Stimulated activated CD4-positive, alpha-beta T cell treated with anti-CD3 and anti-CD28 coated beads, TNF-alpha, amount 100 ng/mL, for 48 hours (primary cell): Measurements from ENCODE around the gene APOL1.
"Not testable (repeated sequence)": the region's sequence is repeated elsewhere in the genome, so short reads cannot be mapped to it uniquely, and the experiment has no call there.

Experiments
- DNase-seq, 3 donors: peaks; one replicate each; pipeline ENCODE4 v3.0.0-alpha.2; 2020; ENCODE audit warnings: low read depth in 3 of 3

APOL1 gene

DNA sequence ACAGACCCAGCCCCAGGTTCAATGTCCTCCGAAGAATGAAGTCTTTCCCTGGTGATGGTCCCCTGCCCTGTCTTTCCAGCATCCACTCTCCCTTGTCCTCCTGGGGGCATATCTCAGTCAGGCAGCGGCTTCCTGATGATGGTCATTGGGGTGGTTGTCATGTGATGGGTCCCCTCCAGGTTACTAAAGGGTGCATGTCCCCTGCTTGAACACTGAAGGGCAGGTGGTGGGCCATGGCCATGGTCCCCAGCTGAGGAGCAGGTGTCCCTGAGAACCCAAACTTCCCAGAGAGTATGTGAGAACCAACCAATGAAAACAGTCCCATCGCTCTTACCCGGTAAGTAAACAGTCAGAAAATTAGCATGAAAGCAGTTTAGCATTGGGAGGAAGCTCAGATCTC lies 14.1 kb downstream of the APOL1 start:
- DNase-seq, result no peak

DNA sequence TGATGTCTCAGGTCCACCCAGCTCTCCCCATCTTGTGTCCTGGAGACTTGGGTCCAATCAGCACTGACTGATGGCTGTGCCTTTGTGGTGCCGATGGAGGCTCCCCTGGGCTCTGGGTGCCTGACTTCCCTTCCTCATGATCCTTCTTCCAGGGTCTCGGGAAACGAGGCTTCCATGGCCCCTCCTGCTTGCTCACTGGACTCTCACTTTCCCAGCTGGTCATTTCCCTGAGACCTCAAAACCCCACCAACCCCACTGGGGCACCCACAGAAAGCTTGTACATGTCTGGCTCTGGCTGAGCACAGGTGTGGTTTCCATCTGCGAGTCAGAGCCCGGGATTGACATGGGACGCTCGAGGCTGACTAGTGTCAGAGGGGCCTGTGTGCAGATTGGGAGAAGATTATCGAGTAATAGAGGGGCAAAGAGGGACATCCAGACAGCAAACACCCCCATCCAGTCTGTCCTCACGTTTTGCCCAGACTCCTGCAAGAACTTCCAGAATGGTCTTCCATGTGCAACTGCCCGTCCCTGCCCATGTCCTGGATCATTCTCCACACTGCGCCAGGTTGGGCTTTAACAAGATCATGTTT lies 15.1 kb downstream of the APOL1 start:
- no peak for DNase-seq

DNA sequence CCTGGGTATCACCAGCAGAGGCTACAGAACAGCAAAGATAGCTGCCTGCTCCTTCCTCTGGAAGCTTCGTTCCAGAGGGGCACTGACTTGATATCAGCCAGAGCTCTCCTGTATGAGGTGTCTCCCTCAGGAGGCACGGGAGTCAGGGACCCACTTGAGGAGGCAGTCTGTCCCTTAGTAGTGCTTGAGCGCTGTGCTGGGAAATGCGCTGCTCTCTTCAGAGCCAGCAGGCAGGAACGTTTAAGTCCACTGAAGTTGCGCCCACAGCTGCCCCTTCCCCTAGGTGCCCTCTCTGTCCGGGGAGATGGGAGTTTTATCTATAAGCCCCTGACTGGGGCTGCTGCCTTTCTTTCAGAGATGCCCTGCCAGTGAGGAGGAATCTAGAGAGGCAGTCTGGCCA lies 18.3 kb downstream of the APOL1 start:
- DNase-seq, result not testable (repeated sequence)

DNA sequence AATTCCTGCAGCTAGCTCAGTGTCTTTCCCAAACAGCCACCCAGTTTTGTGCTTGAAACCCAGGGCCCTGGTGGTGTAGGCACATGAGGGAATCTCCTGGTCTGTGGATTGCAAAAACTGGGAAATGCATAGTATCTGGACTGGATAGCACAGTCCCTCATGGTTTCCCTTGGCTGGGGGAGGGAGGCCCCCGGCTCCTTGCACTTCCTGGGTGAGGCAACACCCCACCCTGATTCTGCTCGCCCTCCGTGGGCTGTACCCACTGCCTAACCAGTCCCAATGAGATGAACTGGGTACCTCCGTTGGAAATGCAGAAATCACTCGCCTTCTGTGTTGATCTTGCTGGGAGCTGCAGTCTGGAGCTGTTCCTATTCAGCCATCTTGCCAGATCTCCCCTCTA lies 19.0 kb downstream of the APOL1 start:
- DNase-seq, result not testable (repeated sequence)

DNA sequence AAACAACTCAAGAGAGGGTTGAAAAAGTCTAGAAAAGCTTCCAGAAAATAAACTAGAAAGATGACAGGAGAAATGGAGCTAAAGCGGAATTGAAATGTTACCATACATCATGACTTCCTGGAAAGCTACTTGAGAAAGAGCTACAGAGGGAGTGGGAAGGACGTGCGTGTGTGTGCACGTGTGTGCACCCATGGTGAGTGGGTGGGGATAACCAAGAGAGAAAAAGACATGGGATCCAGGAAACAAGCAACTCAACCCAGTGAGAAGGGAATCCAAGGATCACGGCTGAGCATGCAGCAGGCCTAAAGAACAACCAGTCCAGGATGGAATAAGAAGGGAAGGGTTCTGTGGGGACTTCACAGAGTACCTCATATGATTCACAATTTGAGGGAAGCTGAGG lies 21.6 kb downstream of the APOL1 start:
- DNase-seq, result no peak

DNA sequence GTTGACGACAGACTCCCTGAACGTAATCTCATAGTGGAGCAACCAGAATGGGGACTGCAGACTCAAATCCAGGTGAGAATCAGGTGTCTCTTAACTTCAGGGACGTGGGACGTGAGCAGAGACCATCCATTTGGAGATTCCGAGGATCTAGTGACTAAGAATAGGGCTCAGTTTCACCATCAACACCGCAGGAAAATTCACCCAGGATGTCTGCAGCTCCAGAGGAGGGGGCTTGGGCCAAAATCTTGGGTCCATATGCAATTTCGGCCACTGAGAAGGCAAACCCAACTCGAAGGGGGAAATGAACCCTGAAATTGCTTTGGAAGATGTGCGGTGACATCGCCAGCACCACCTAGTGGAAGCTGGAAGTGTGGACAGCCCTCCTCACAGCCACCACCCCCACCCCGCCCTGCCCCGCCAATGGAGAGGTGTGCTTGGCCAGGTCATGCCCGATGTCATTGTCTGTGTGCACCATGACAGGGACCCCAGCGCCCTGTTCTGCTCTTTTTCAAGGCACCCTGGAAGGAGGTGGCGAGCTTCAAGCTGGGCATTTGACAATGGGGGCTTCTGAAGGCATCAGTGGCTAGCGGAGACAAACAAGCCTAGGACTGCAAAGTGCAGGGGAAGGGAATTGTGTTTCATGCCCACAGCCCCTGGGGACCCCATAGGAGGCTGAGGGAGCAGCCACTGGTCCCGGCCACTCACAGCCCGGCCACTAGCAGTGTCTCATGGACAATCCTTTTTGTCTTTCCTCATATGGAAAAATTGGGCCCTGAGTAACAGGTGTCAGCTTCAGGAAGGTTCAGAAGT lies 24.8 kb downstream of the APOL1 start:
- DNase-seq, result peak; percentile 40 to 68 (median 61)

DNA sequence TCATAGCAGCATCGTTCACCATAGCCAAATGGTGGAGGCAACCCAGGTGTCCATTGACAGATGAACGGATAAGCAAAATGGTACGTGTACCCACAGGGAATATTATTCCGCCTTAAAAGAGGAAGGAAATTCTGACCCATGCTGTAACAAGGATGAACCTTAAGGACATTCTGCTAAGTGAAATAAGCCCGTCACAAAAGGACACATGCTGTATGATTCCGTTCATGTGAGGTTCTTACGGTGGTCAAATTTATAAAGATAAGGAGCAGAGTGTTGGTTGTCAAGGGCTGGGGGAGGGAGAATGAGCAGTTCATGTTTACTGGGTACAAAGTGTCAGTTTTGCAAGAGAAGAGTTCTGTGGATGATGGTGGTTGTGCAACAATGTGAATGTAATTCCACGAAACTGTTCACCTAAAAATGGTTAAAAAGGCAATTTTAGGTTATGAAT lies 26.3 kb downstream of the APOL1 start:
- no peak for DNase-seq

DNA sequence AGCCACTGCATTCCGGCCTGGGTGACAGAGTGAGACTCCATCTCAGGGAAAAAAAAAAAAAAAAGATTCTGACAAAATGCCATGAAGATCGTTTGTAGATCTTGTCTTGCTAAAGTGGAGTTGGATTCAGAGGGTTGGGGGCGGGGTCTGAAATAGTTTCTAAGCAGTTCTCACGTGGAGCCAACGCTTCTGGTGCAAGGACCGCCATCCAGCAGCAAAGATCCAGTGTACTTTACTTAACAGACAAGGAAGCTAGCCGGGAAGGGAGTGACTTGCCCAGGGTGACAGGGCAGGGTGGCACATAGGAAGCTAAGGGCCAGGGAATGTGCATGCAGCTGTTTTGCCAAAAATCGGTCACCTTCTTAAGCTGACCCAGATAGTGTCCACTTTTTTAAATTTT lies 27.4 kb downstream of the APOL1 start:
- DNase-seq, result no peak

DNA sequence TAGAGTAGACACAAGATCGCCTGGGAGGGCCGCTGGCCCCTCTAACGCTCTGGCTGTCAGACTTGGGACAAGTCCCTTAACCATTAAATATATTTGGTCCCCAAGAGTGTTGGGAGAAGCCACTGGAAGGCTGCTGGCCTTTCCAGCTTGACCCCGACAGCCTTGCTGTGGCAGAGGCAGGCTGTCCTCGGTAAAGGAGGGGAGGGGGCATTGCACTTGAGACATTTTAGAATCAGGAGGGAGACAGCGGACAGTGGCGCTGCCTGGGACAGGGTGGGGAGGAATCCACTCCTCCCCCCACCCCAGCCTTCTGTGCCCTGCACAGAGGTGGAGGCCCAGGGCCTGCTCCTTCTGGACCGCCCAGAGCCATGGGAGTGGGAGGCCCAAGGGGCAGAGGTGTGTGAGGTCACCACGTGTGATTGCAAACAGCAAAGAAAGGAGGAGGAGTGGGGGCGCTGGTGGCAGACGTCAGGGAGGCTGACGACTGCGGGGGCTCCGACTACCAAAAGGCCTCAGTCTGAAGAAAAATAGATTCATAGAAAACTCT lies 28.9 kb downstream of the APOL1 start:
- no peak for DNase-seq

DNA sequence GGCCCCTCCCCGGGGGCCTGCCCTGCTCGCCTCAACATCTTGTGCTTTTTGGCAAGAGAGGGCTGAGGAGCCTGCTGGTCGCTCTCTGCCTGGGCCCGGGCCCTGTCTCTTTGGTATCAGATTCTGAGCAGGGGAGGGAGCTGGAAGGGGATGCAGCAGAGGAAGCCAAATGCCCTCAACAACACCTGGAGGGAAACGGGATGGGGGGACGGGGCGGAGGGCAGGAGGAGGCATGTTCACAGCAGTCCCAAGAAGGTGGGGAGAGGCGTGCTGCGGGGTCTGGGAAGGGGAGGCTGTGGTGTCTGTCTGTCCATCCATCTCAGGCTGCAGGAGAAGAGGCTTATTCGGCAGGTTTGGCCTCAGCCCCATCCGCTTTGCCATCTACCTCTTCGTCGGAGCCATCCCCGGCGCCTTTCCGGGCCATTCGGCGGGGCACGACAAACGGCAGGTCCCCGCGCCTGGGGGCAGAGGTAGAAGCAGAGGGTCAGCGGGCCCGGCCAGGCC lies 29.4 kb downstream of the APOL1 start:
- no peak for DNase-seq

DNA sequence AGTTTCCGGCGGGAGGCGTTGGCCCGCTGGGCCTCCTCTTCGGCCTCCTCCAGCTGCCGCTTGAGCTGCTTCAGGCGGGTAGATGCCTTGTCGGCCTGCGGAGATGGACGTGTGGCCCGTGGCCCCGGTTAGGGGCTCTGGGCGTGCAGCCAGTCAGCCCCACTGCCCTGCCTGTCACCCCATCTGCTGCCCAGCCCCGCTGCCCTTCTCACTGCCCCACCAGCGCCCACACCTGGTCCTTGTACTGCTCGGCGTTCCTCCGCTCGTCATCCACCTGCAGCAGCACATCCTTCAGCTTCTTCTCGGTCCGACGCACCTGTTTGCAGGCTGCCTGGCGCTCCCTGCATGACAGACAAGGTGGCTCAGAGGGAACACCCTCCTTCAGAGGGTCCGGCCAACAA lies 31.2 kb downstream of the APOL1 start:
- no peak for DNase-seq

DNA sequence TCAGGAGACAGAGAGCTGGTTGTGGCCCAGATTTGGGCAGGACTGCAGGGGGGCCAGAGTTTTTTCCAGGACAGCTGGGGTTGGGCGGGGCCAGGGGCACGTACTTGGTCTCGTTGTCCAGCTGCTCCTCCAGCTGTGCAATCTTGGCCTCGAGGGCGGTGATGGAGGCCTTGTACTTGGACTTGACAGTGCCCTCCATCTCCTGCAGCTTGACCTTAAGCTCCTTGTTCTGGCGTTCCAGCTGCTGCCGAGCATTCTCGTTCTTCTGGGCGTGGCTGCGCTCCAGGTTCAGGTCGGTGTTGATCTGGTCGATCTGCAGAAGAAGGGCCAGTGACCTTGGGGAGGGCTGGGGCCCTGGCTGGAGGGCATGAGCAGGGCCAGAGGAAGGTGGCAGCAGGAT lies 32.1 kb downstream of the APOL1 start:
- DNase-seq, result no peak

DNA sequence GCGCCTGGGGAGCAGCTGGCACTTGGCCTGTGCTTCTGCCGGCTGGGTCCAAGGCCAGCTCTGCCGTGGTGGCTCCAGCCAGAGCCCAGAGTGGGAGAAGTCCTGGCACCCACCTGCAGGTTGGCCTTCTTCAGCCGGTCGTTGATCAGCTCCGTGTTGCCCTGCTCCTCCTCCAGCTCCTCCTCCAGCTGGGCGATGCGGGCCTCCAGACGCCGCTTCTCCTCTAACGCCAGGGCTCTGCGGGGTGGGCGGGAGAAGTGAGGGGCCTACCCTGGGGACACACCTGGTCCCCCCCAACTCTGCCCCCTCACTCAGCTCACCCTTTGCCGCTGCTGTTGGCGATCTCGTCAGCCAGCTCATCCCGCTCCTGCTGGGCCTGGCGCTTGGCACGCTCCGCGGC lies 32.6 kb downstream of the APOL1 start:
- no peak for DNase-seq

DNA sequence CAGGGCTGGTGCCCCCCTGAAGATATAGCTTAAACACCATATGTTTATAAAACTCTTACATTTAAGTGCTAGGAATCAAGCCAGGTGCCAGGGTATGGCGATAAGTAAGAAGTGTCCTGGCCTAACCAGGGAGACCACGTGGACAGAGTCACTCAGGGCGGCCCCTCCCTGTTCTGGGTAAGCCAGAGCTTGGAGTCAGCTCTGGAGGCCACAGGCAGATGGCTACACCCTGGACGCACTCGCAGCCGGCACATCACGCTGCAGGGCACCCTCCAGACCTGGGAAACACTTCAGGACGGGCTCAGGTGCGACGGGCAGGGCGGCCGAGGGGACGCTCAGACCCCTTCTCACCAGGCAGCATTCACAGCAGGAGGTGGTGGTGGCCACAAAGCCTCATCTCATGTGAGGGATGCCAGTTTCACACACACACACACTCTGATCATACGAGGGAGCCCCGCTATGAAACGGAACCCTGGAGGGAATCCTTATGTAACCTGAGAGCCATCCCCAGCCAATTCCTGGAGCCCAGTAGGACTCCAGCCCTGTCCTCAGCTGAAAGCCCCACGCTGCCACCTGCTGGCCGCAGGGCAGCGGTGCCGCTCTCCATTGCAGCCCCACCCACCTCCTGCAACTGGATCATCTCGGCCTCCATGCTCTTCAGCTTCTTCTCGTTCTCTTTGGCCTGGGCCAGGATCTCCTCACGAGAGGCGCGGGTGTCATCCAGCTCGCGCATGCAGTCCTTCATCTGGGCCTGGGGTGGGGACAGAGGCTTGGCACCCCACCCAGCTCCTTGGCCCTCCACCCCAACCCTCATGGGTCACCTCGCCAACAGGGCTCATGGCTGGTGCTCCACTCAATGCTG lies 33.4 kb downstream of the APOL1 start:
- DNase-seq, result peak; percentile 44 to 55 (median 52)

DNA sequence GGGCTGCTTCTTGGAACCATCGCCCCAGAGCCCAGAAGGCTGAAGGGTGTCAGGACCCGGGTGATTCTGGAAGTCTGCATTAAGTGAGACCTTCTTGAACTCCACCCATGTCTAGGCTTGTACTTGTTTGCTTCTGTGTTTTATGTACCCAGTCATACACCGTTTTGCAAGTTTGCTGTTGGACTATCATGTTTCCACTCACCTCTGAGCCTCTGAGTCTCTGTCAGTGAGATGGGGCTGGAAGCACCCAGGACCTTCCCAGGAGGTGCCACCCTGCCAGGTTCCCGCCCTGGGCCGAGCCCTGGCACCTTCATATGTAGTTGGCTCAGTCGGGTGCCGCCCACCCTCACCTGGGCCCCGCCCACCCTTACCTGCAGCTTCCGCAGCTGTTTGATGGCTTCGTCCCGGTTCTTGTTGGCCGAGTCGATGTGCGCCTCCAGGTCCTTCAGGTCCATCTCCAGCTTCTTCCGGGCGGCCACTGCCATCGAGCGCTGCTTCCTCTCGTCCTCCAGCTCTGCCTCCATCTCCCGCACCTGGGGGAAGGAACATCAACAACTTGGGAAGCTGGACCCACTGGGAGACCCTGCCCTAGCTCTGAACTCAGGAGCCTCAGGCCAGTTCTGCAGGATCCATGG lies 35.1 kb downstream of the APOL1 start:
- no peak for DNase-seq

DNA sequence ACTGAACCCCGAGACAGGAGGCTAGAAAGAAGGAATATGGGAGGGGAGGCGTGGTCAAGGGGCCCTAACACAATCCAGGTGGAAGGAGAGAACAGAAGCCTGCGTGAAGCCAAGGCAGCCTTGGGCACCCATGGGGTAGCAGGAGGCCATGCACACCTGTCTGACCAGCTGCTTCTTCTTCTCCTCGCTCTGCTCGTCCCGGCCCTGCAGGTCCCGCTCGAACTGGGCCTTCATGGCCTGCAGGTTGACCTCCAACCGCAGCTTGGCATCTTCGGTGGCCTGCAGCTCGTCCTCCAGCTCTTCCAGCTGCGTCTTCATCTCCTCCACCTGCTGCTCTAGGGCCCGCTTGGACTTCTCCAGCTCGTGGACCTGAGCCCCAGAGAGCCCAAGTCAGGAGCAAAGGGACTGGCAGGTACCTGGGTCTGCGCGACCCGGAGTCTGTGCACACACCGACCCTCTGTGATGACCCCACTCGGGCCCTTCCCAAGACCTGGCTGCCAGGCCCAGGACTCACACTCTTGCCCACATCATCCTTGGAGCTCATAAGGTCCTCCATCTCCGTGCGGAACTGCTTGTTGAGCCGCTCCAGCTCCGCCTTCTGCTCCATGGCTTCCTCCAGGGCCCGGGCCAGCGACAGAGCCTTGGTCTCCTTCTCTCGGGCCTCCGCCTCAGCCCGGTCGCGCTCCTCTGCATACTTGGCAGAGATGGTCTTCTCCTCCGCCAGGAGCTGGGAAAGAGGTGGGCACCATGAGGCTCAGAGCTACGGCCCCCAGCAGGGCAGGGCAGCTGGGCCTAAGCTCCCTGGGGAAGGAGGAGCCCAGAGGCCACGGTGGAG lies 35.9 kb downstream of the APOL1 start:
- no peak for DNase-seq

DNA sequence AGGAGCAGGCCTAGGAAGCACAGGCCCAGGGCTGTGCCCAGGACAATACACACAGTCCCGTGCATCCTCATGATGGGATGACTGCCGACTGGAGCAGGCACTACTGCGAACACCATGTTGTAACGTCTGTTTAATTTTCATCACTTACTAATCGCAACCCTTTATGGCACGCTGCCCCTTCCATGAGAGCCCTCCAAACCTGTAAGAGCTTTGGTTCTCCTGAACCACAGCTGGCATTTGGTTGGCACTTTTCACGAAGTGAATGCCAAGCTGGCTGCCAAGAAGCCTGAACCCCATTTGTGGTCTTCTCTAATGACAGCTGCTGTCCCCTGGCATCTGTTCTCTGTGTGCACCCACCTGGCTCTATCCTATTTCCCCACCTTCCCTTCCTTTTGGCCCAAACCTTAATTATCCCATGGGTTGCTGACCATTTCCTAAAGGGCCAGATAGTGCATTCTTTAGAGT lies 36.5 kb downstream of the APOL1 start:
- DNase-seq, result no peak

DNA sequence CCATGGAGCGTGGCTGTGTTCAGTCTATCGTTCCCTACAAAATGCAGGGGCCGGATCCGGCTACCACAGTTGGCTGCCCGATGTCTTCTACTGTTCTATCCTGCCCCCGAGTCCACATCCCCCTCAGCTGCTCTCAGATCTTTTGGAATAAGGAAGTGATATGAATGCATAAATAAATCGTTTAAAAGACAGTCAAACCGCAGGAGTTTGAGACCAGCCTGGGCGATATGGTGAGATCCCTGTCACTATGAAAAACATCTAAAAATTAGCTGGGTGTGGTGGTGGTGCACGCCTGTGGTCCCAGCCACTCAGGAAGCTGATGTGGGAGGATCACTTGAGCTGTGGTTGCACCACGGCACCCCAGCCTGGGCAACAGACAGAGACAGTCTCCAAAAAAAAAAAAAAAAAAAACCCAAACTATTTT lies 37.0 kb downstream of the APOL1 start:
- not testable (repeated sequence) for DNase-seq

DNA sequence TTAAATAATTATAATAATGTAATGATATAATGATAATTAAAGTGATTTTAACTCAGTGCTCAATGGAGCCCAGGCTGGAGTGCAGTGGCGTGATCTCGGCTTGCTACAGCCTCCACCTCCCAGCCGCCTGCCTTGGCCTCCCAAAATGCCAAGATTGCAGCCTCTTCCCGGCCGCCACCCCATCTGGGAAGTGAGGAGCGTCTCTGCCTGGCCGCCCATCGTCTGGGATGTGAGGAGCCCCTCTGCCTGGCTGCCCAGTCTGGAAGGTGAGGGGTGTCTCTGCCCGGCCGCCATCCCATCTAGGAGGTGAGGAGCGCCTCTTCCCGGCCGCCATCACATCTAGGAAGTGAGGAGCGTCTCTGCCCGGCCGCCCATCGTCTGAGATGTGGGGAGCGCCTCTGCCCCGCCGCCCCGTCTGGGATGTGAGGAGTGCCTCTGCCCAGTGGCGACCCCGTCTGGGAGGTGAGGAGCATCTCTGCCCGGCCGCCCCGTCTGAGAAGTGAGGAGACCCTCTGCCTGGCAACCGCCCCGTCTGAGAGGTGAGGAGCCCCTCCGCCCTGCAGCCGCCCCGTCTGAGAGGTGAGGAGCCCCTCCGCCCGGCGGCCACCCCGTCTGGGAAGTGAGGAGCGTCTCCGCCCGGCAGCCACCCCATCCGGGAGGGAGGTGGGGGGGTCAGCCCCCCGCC lies 37.6 kb downstream of the APOL1 start:
- DNase-seq, result not testable (repeated sequence)
